ENCODE data around the gene ITIH4. TPM values are rescaled to one million over a fixed set of nuclear protein-coding genes. Genes with fewer than 3 reads are reported as not detected.
A peak's percentile ranks its signal among the peaks of the same experiment; 100 is the strongest.

ITIH4 gene
- total and polyA plus RNA-seq, 2 of the 13 experiments (the other 11 are each of a cell fraction or from before 2014, with no cell fraction given) = 2.7 to 5.3 TPM

DNA sequence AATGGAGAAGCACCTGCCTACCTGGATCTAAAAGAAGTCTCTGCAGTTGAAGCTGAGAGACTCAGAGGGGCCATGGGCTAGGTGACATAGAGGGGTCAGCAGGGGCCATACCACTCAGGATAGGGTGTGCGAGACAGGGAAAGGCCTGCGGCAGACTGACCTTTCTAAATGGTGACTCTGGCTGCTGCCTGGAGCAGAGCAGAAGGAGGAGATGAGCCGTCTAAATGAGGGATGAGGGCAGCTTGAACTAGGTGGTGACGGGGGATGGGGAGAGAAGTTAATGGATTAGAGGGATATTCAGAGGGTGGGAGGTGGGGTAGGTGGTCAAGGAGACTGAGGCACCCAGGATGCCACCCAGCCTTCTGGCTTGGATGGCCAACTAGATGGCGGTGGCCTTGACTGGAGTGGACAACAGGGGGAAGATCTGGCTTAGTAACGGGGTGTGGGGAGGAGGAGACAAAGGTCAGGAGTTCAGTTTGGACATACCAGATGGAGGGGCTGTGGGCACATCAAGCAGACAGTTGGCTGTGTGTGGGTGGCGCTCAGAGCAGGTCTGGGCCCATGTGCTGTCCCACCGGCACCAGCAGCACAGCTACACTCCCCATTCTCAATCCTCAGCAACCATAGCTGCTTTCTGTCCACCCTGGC lies 56.3 kb downstream of the ITIH4 start (continued):
- TF ChIP-seq KAT7 (CRISPR knock-in tag; IDR thresholded peaks at IDR 0.05; ENCODE audit: borderline replicate concordance) (0 out of 2 replicates have a peak, but pooled peaks have one; percentile 42), ZNF788 (CRISPR knock-in tag; IDR thresholded peaks at IDR 0.05; ENCODE audit: borderline replicate concordance) (0 out of 2 replicates have a peak, but pooled peaks have one; percentile 13), POLR2A (IDR thresholded peaks at IDR 0.05; ENCODE audit: insufficient read depth in 1 of 2, low read depth in 2 of 2, low read length in 2 of 2) (peak in 1 of 2 experiments; percentile 32; a peak in 1 of 4 replicates), GABPB1 (CRISPR knock-in tag; IDR thresholded peaks at IDR 0.05) (0 out of 2 replicates have a peak, but pooled peaks have one; percentile 22), RELA (CRISPR knock-in tag; IDR thresholded peaks at IDR 0.05) (no peak), ZNF768 (CRISPR knock-in tag; IDR thresholded peaks at IDR 0.05) (peak; percentile 70; the same call in 1 of the 2 replicates), CAMTA2 (CRISPR knock-in tag; IDR thresholded peaks at IDR 0.05; ENCODE audit: borderline replicate concordance) (0 out of 2 replicates have a peak, but pooled peaks have one; percentile 59), HNF4A (CRISPR knock-in tag; IDR thresholded peaks at IDR 0.05) (peak; percentile 9; the same call in 1 of the 2 replicates), PITX1 (CRISPR knock-in tag; IDR thresholded peaks at IDR 0.05) (no peak), CENPT (CRISPR knock-in tag; IDR thresholded peaks at IDR 0.05; ENCODE audit: low read depth) (0 out of 2 replicates have a peak, but pooled peaks have one; percentile 15), SPEN (CRISPR knock-in tag; IDR thresholded peaks at IDR 0.05; ENCODE audit: low read depth) (0 out of 2 replicates have a peak, but pooled peaks have one; percentile 1)
- TF ChIP-seq, protein P1, sequence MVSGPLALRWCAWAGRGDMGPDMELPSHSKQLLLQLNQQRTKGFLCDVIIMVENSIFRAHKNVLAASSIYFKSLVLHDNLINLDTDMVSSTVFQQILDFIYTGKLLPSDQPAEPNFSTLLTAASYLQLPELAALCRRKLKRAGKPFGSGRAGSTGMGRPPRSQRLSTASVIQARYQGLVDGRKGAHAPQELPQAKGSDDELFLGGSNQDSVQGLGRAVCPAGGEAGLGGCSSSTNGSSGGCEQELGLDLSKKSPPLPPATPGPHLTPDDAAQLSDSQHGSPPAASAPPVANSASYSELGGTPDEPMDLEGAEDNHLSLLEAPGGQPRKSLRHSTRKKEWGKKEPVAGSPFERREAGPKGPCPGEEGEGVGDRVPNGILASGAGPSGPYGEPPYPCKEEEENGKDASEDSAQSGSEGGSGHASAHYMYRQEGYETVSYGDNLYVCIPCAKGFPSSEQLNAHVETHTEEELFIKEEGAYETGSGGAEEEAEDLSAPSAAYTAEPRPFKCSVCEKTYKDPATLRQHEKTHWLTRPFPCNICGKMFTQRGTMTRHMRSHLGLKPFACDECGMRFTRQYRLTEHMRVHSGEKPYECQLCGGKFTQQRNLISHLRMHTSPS (CRISPR knock-in tag; IDR thresholded peaks at IDR 0.05; ENCODE audit: low read depth) = peak; percentile 18; the same call in 1 of the 2 replicates
- TF ChIP-seq, protein P2, sequence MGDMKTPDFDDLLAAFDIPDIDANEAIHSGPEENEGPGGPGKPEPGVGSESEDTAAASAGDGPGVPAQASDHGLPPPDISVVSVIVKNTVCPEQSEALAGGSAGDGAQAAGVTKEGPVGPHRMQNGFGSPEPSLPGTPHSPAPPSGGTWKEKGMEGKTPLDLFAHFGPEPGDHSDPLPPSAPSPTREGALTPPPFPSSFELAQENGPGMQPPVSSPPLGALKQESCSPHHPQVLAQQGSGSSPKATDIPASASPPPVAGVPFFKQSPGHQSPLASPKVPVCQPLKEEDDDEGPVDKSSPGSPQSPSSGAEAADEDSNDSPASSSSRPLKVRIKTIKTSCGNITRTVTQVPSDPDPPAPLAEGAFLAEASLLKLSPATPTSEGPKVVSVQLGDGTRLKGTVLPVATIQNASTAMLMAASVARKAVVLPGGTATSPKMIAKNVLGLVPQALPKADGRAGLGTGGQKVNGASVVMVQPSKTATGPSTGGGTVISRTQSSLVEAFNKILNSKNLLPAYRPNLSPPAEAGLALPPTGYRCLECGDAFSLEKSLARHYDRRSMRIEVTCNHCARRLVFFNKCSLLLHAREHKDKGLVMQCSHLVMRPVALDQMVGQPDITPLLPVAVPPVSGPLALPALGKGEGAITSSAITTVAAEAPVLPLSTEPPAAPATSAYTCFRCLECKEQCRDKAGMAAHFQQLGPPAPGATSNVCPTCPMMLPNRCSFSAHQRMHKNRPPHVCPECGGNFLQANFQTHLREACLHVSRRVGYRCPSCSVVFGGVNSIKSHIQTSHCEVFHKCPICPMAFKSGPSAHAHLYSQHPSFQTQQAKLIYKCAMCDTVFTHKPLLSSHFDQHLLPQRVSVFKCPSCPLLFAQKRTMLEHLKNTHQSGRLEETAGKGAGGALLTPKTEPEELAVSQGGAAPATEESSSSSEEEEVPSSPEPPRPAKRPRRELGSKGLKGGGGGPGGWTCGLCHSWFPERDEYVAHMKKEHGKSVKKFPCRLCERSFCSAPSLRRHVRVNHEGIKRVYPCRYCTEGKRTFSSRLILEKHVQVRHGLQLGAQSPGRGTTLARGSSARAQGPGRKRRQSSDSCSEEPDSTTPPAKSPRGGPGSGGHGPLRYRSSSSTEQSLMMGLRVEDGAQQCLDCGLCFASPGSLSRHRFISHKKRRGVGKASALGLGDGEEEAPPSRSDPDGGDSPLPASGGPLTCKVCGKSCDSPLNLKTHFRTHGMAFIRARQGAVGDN (CRISPR knock-in tag; IDR thresholded peaks at IDR 0.05) = peak; percentile 64

Measured in HepG2 (cell line).